Stimulated activated effector memory CD8-positive, alpha-beta T cell treated with anti-CD3 and anti-CD28 coated beads, Interleukin-12 subunit alpha, Interleukin-12 subunit beta, amount 100 ng/mL, for 72 hours (primary cell): ENCODE measurements around the gene SSR2.
"Not testable (repeated sequence)": the region's sequence is repeated elsewhere in the genome, so short reads cannot be mapped to it uniquely, and the experiment has no call there.

Source experiments
- ATAC-seq: fragments of 150-1000 bp; cut with Tn5 transposase; 2 replicates; pipeline ENCODE4 v1.10.0; 2021
- DNase-seq, 2 donors: peaks; one replicate each; pipeline ENCODE4 v3.0.0; 2021 to 2022; ENCODE audit warnings: low spot score in 2 of 2
- H3K27ac Mint-ChIP-seq: one replicate; pipeline ENCODE4 v1.8.0; 2022; ENCODE audit warnings: mild to moderate bottlenecking, mixed read lengths
- H3K36me3 Mint-ChIP-seq: one replicate; pipeline ENCODE4 v1.8.0; 2022; ENCODE audit warnings: mild to moderate bottlenecking, mixed read lengths
- H3K4me1 Mint-ChIP-seq: one replicate; pipeline ENCODE4 v1.8.0; 2022; ENCODE audit warnings: mixed read lengths
- H3K4me3 Mint-ChIP-seq: one replicate; pipeline ENCODE4 v1.8.0; 2022; ENCODE audit warnings: mild to moderate bottlenecking, mixed read lengths
- H3K9me3 Mint-ChIP-seq: one replicate; pipeline ENCODE4 v1.8.0; 2022; ENCODE audit warnings: mixed read lengths

The SSR2 gene

DNA sequence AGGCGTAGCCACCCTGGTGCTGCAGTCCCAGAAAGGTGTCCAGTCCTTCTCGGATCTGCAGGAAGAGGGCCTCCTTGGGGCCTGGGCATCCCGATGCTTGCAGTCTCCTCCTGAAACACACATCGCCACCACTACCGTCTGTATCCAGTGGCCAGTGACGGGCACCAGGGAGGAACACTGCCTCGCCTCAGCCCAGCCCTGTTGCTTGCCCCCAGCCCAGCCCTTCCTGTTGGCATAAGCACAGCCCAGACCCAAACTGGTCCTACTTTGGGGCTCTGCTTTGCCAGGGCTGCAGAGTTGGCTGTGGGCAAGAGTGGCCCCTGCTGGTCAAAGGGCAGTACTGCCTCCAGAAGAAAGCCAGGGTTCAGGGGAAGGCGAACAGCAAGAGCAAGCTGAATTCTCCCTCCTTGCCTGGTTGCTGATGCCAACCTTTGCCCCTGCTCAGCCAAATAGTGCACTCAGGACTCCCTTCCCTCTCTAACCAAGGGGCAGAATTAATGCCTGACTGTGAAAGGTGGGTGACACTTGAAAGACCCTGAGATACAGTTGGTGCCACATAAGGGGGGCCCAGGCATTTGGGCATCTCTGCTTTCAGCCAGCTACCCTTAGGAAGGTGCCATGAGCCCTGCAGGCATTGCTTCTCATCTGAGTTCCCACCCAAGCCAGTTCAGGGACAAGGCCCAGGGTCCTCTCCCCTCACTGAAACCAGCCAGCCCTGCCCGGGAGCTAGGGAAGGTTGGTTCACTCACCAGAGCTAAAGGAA is 31.3 kb downstream of the SSR2 start:
- Mint-ChIP-seq H3K4me3 (no peak overlapping the region), H3K9me3 (no peaks in the 10 kb centered on the region), H3K27ac (peak overlapping the region; percentile 52), H3K36me3 (no peaks in the 10 kb centered on the region), H3K4me1 (peaks cover 22% of the 10 kb centered on the region)
- ATAC-seq (peak; percentile 87), DNase-seq (peak; percentile 73 to 92)

DNA sequence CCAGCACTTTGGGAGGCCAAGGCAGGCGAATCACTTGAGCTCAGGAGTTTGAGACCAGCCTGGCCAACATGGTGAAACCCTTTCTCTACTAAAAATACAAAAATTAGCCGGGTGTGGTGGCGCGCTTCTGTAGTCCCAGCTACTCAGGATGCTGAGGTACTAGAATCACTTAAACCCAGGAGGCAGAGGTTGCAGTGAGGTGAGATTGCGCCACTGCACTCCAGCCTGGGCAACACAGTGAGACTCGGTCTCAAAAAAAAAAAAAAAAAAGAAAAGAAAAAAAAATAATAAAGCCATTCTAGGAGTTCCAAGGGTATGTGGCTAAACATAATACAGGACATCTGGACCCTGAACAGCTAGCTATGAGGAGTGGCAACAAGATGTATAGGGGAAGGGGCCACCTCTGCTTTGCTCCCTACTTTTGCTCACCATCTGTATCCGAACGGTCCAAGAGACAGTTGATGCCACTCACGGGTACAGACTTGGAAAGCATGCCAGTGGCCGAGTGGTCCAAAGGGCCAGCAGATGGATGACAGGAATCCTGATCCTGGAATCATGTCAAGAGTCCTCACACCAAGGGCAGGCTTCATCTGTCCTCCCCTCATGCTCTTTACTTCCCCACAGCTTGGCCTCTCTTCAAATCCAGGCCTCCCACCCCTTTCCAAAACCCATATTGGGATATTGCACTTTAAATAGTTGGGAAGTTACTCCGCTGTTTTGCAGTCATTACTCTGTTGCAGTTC is 35.7 kb downstream of the SSR2 start:
- not testable (repeated sequence) for H3K4me3 Mint-ChIP-seq, H3K36me3 Mint-ChIP-seq

DNA sequence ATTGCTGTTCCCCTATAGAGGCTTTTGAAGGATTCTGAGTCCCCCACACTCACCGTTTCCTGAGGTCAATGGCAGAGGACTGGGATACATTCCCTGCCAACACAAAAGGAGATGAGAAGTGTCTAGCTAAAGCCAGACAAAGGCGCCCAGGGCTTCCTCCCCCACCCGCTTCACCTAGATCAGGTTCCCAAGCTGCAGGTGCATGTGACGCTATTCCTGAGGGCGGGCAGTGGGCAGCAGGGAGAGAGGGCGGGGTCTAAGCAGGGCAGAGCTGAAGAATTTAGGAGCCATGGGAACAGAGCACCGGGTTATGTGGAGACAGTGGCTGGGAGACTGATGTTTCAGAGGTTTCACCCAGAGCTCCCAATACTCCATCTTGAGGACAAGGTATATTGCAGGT is 36.4 kb downstream of the SSR2 start:
- ATAC-seq (no peak), DNase-seq (no peak)
- no peaks in the 10 kb centered on the region for H3K36me3 Mint-ChIP-seq
- no peaks in the 10 kb centered on the region for H3K9me3 Mint-ChIP-seq
- peak overlapping the region; percentile 91 for H3K27ac Mint-ChIP-seq
- peaks cover 38% of the 10 kb centered on the region for H3K4me1 Mint-ChIP-seq
- H3K4me3 Mint-ChIP-seq: no peak overlapping the region

More for the DNA sequence above, 35.7 kb downstream of the SSR2 start:
- not testable (repeated sequence) for DNase-seq, ATAC-seq, H3K9me3 Mint-ChIP-seq
- Mint-ChIP-seq H3K4me1 (peaks cover 38% of the 10 kb centered on the region), H3K27ac (peak overlapping the region; percentile 41)

DNA sequence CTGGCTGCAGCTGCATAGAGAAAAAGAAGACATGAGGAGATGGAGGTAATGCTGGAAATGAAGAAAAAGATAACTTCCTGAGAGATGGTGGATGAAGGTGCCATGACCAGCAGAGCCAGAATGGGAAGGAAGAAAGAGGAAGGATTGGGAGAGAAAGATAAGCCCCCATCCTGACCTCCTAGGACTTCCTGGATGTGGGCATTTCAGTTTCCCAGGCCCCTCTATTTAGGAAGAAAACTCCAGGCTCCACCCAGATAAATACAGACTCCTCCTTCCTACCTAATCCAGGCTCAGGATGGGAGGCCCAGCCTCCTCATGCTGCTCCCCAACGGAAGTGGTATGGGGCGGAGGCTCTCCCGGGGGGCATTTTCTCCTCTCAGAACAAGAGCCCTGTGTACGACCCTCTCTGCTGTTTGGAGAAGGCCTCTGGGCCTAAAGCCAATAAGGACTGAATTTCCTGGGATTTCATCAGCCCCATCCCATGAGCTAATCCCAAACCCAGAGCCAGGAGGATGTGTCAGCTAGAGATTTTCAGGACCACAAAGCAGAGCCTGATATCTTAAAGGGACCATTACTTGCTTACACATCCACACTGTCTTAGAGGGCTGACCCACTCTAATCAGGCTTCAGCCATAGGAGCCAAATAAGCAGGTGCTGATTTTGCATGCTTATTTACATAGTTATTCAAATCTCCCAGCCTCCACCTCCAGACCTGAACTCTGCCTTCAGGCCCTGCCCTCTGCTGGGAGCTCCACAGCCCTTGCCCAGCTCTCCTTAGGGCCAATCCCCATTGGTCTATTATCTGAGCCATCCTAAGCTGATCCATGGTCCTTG is 37.3 kb downstream of the SSR2 start:
- Mint-ChIP-seq H3K4me1 (peaks cover 32% of the 10 kb centered on the region), H3K36me3 (no peaks in the 10 kb centered on the region), H3K9me3 (no peaks in the 10 kb centered on the region), H3K4me3 (no peak overlapping the region), H3K27ac (peak overlapping the region; percentile 91)
- DNase-seq (no peak), ATAC-seq (no peak)

DNA sequence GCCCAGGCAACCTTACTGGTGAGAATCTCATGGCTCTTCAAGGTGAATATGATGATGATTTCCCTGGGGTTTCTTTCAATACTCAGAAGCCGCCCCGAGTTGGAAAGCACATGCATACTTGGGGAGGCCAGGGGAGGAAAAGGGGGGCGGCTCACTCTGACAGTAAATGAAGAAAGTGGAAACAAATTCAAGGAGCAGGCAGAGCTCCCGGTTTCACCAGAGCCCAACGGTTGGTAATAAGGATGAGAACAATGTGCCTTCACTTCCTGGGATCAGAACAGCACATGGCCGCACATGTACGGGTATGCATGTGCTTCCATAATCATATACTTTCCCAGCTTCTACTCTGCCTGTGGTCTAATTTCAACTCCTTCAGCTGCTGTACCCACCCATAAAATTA is 38.6 kb downstream of the SSR2 start:
- peaks cover 36% of the 10 kb centered on the region for H3K4me1 Mint-ChIP-seq
- peak overlapping the region; percentile 90 for H3K4me3 Mint-ChIP-seq
- H3K9me3 Mint-ChIP-seq: no peaks in the 10 kb centered on the region
- H3K36me3 Mint-ChIP-seq: peaks cover 9% of the 10 kb centered on the region
- peak overlapping the region; percentile 91 for H3K27ac Mint-ChIP-seq
- DNase-seq: no peak
- ATAC-seq: no peak

DNA sequence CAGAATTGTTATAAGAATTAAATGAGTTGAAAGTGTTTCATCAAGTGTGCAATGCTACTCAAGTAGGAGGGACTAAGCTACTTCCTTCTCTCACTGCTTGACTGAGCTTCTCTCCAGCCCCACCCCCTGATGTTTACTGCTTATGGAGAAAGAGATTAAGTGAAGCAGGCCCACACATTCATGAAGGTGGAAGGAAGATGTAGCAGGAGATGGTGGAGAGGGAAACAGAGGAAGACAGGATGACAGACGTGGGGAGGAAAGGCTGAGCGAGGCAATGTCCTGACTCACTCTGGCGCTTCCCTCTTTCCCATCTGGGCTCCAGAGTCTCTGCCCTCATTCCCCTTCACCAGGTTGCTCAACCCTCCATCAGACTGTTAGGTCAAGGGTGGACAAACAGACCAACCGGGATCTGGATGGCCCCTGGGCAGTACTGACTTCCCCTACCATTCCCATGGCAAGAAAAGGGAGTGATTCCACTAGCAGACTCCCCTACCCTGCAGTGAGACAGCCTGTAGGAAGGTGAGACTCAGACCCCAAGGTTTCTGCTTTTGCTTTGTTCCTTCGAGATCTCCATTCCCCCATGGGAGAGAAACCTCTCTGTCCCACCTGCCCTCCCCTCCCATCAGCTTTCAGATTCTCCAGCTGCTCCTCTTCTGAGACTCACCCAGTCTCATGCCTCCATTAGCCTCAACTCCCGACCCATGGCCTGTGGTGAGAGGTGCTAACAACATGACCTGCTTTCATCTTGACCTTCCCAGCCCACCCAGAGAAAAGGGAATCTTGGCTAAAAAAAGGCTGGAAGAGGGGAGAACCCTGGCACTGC is 39.3 kb downstream of the SSR2 start:
- ATAC-seq (no peak), DNase-seq (no peak)
- Mint-ChIP-seq H3K4me1 (peaks cover 43% of the 10 kb centered on the region), H3K36me3 (peaks cover 15% of the 10 kb centered on the region), H3K4me3 (peak overlapping the region; percentile 90), H3K9me3 (no peaks in the 10 kb centered on the region), H3K27ac (peak overlapping the region; percentile 91)

DNA sequence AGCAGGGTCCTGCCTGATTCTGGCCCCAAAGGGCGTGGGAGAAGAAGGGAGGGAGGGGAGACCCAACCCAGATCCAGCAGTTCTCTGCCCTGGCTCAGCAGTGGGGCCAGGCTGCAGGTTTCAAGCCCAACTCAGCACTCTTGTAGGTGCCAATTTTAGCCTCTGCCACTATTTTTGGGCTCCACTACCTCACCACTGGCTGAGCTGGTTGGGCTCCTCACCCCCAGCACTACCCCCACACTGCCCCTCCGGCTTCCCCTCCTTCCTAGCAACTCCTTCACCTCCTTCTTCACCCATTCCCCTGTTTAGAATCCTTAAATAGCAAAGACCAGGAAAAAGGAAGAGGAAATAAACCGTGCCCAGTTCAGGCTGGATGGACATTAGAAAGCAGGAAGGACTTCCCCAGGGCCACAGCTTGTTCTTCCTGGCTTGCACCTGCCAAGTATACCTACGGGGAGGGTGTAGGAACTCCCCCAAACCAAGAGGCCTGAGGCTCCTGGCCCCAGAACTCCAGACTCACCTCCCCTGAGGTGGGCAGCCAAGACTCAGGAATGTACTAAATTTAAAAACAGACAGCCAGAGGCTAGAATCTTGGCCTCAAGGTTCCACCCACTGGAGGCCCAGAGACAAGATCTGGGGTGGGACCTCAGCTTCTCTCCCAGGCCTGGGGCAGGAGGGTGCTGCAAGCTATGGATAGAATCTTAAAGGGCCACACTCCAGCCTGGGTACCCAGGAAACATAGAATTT is 41.0 kb downstream of the SSR2 start:
- ATAC-seq (no peak), DNase-seq (no peak)
- H3K27ac Mint-ChIP-seq: peak overlapping the region; percentile 91
- H3K4me1 Mint-ChIP-seq: peaks cover 60% of the 10 kb centered on the region
- H3K4me3 Mint-ChIP-seq: peak overlapping the region; percentile 90
- H3K36me3 Mint-ChIP-seq: peaks cover 32% of the 10 kb centered on the region
- H3K9me3 Mint-ChIP-seq: no peaks in the 10 kb centered on the region

- peaks cover 67% of the 10 kb centered on the region for H3K4me1 Mint-ChIP-seq
- peak overlapping the region; percentile 91 for H3K27ac Mint-ChIP-seq
- H3K9me3 Mint-ChIP-seq: no peaks in the 10 kb centered on the region
- peaks cover 40% of the 10 kb centered on the region for H3K36me3 Mint-ChIP-seq
- H3K4me3 Mint-ChIP-seq: peak overlapping the region; percentile 90
- DNase-seq: peak in 1 of 2 donors; percentile 64
- ATAC-seq: peak; percentile 11
These were observed 41.8 kb downstream of the SSR2 start for GRCh38 chr1:155978973-155979429.

DNA sequence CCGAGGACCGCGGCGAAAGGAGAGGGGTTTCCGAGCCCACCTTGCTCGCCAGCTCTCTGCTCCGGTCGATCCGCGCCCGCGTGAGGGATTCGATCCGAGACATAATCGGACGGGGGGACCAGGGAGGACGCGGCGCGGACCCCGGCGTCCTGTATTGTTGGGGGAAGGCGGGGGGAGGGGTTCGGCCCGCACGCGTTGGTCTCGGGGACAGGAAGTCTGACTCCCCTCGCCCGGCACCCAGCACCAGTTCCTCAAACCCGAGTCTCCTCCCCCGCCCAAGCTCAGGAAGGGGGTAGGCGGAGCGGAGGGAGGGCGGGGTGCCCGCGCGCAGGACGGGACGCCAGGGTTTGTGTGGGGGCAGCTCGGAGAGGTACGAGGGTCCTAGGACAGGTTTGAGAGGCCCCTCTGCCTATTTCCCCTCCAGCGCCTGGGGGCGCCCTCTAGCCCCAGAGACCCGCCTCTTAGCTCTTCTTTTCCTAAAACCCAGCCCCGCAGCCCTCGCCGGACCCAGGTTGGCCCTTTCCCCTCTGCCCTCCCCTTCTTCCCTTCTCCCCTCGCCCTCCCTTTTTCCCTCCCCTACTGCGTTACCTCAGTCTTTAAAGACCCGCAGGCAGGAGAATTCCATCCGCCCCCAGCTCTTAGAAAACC is 42.3 kb downstream of the SSR2 start, which contains the start of gene ARHGEF2:
Gene ARHGEF2, minus strand, starts transcription at position 223 of the 648 bp plus-strand sequence. Its CDS starts 120 bp downstream, at position 103.
- peak within 1 kb of the TSS; percentile 91 for H3K27ac Mint-ChIP-seq
- H3K36me3 Mint-ChIP-seq: peaks cover 45% of the 10 kb centered on the region
- H3K4me3 Mint-ChIP-seq: peak within 1 kb of the TSS; percentile 90
- H3K4me1 Mint-ChIP-seq: peaks cover 72% of the 10 kb centered on the region
- DNase-seq: peak; percentile 52 to 88
- peak; percentile 78 for ATAC-seq
- no peaks in the 10 kb centered on the region for H3K9me3 Mint-ChIP-seq

DNA sequence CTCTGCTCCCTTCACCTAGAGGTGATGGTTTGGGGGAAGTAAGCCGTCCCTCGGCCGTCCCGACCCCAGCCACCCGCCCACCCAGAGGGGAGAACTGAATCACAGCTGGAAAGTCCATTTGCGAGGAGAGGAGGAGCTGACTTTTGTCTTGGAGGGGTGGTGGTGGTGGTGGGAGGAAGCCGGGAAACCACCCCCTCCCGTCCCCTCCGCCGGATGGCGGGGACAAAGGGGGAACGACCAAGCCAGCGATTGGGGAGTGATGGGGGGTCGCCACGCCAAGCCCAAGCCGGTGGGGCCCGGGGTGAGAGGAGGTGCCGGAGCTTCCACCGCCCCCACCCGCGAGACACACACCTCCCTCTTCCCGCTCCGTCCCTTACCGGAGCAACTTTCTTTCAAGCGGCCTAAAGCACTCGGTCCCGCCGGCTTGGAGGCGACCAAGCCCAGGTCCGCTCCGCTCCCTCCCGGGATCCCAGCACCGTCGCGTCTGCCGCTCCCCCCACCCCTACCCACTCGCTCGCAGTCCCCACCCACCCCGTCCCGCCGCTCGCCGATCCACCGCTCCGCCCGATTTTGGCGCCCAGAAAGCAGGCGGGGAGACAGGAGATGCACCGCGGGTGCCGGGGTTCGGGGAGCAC is 42.9 kb downstream of the SSR2 start:
- Mint-ChIP-seq H3K4me3 (peak overlapping the region; percentile 90), H3K4me1 (peaks cover 79% of the 10 kb centered on the region), H3K9me3 (no peaks in the 10 kb centered on the region), H3K36me3 (peaks cover 52% of the 10 kb centered on the region), H3K27ac (peak overlapping the region; percentile 91)
- DNase-seq (peak; percentile 42 to 82), ATAC-seq (peak; percentile 57)

DNA sequence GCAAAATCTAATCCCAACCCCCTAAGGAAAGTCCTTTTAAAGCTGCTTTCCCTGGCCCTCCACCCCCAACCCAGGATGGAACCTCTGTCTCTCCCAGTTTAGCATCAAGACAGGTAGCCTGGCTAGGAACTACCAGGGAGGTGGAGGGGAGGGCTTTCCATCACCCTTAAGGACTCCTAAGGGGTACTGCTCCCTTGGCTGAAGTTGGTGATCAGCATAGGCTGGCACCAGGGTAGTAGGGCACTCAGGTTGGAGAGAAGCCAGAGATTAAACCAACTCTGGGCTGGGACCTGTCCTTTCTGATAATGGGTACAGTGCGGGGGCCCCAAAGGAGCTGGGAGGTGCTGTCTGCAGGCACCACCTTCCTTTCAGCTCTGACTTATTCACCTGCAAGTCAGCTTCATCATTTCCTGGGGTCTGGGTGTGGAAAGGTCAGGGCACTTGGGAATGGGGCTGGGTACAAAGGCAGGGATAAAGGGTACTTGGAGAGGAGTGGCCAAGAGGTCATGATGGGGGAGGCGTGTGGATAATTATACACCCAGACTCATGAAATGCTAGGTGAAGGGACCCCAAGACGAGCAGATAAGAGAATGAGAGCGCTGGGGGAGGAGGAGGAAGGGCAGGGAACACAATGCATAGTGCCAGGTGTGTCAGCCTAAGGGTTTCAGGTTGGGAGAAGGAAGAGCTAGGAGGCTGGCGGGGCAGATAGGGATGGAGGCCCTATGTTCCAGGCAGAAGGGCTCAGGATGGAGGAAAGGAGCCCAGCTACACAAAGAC is 43.6 kb downstream of the SSR2 start:
- peak overlapping the region; percentile 91 for H3K27ac Mint-ChIP-seq
- peaks cover 59% of the 10 kb centered on the region for H3K36me3 Mint-ChIP-seq
- peak overlapping the region; percentile 90 for H3K4me3 Mint-ChIP-seq
- H3K9me3 Mint-ChIP-seq: no peaks in the 10 kb centered on the region
- peaks cover 83% of the 10 kb centered on the region for H3K4me1 Mint-ChIP-seq
- DNase-seq: peak in 1 of 2 donors; percentile 64
- peak; percentile 2 for ATAC-seq

GRCh38 chr1:155976062-155976912 is 44.5 kb downstream of the SSR2 start:
- Mint-ChIP-seq H3K4me3 (peak overlapping the region; percentile 90), H3K9me3 (no peaks in the 10 kb centered on the region), H3K36me3 (peaks cover 67% of the 10 kb centered on the region), H3K4me1 (peaks cover 83% of the 10 kb centered on the region), H3K27ac (peak overlapping the region; percentile 91)
- DNase-seq: peak in 1 of 2 donors; percentile 71
- no peak for ATAC-seq
